NCI-H146 (cell line): ENCODE results near the gene TRABD2B.

Source experiments
- DNase-seq: peaks from one replicate; lab custom pipeline; 2025; lab: John Stamatoyannopoulos, UW

The TRABD2B gene

DNA sequence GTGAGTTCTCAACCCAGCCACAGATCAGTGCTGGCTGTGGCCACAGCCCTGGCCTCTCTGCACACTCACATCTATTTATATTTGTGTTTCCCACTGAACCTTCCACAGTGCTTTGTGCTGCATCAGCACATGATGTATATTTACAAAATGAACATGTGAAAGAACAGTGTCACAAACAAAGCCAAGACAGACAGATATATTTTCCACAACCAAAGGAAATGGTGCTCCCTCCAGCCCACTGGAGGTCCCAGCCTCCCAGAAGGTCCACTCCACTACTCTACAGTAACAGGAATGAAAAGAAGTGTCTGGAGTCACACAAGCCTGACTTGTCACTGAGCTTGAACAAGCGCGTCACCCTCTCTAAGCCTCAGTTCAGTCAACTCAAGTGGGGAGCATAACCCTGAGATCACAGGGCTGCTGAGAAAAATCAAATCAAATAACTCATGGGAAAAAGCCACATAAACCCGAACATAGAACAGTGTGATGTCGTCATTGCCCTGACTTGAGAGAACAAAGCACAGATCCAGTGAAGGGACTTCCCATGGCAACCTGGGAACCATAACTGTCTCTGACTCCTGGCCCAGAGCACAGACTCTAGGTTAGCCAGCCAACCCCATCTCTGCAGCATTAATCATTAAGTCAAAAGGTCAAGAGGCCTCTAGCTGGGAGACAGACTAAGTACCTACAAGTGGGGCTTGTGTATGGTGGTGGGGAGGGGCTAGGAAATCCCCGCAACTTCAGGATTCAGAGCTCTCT, 121.2 kb downstream of the TRABD2B start:
- DNase-seq: no peak

- DNase-seq: no peak
Observed at GRCh38 chr1:47875036-47875435, 122.1 kb downstream of the TRABD2B start.

DNA sequence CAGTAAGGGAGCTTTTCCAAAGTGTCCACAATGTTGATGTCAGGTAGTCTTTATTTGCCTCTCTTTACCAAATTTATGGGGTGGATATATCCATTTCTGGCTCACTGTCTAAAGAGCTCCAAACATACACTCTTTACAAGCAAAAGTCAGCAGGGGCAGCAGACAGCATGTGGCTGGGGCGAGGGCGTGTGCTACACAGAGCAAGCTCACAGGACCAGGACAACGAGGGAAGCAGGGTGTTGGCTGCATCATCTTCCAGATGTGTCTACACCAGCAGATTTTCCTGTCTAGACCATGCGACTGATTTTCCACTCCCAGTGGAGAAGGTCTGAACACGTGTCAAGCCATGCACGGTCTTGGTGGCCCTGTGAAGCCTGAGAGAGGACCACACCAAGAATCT, 123.8 kb downstream of the TRABD2B start:
- DNase-seq: no peak

GRCh38 chr1:47872886-47873285, 124.3 kb downstream of the TRABD2B start:
- no peak for DNase-seq

DNA sequence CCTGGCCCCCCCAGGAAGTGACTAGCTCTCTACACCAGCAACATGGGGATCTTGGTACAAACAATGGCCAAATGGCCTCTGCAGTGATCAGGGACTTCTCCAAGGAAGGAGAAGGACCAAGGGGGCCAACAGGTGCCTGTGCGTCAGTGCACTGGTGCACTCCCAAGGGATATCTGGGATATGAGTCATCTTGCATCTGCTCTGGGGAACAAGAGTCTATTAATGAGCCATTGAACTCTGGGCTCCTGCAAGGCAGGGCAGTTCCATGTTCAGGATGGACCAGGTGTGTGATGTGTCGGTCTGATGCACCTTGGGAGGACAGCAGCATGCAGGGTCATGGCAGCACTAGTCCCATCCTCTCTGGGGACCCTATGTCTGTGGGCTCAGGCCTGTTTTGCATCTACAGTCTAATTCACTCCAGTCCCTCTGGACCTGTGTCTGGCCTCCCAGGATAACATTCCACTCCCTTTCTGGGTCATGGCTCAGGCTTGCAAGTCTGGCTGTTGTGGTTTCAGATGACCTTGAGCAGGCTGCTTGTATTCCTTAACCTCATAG, 125.3 kb downstream of the TRABD2B start:
- no peak for DNase-seq

GRCh38 chr1:47870946-47871676, 126.1 kb downstream of the TRABD2B start:
- DNase-seq: no peak

DNA sequence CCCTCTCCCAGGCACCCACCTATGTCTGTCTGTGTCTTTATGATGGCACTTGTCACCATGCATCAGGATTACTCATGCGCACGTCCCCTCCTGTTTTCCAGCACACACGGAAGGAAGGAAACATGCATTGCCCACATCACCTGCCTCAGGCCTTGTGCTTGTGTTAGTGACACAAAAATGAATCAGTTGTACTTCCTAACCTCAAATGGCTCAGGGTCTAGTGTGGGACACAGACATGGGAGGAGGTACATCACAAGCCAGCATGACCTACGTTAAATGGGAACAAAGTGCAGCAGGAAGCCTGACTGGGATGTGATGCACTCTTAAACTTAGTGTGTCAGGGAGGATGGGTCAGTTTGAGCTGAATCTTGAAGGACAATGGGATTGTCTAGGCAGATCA, 126.7 kb downstream of the TRABD2B start:
- DNase-seq: no peak

DNA sequence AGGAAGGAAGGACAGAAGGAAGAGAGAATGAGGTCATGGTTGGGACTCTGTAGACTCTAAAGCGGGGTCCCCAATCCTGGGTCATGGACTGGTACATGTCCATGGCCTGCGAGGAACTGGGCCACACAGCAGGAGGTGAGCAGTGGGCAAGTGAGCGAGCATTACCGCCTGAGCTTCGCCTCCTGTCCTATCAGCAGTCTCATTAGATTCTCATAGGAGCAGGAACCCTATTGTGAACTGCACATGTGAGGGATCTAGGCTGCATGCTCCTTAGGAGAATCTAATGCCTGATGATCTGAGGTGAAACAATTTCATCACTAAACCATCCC, 128.9 kb downstream of the TRABD2B start:
- DNase-seq: no peak

- no peak for DNase-seq
Observed at GRCh38 chr1:47867438-47868347, 129.5 kb downstream of the TRABD2B start.

DNA sequence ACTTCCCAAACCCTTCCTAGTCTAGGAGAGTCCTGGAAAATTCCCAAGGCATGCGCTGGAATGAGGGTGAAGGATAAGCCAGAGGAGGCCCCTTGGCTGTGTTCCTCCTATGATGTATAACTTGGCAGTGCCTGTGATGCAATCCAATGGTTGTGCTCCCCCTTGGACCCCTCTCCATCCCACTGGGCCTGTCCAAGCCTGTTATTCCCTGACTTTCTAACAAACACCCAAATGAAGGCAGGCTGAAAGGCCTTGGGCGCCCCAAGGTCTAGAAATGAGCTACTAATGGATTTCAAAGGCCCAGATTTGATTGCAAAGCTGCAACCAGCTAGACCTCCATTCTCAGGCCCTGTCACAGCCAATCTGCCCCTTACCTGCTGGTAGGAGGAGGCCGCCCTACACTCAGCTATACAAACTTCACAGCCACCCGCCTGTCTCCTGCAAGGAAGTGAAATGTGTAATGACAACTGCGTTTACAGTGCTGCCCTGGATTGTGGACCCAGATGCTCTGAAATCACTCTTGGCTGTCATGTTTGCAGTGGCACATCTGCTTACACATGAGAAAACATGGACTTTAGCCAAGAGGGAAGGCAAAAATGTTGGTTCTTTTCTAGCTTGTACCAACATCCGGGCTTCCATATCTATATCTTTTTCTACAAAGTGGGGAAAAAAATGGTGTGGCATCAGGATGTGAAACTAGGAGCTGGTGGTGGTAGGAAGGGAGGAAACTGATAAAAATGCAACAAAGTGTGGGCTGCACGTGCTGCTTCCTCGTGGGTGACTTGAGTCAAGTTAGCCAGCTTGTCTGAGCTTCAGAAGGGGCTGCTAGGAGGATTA, 130.4 kb downstream of the TRABD2B start:
- no peak for DNase-seq

GRCh38 chr1:47865881-47866535, 131.2 kb downstream of the TRABD2B start:
- DNase-seq: no peak

GRCh38 chr1:47859092-47859743, 138.0 kb downstream of the TRABD2B start:
- DNase-seq: no peak

DNA sequence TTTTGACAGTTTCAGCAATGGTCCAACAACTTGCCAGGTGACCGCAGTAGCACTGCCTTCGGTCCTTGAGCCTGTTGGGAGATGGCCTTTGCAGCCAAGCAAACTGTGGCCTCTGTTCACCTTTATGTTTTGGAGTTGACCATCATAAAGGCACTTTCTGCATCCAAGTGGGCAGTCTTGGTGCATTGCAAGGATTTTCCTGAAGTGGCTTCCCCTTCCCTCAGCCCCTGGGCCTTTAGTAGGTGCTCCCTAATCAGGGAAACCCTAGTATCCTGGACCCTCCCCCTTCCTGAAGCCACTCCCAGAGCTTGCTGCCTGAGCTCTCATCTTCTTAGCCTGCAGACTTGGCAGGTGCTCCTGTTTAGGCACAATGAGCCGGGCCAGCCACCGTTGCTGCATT, 140.2 kb downstream of the TRABD2B start:
- no peak for DNase-seq

GRCh38 chr1:47855230-47855629, 142.0 kb downstream of the TRABD2B start:
- no peak for DNase-seq

DNA sequence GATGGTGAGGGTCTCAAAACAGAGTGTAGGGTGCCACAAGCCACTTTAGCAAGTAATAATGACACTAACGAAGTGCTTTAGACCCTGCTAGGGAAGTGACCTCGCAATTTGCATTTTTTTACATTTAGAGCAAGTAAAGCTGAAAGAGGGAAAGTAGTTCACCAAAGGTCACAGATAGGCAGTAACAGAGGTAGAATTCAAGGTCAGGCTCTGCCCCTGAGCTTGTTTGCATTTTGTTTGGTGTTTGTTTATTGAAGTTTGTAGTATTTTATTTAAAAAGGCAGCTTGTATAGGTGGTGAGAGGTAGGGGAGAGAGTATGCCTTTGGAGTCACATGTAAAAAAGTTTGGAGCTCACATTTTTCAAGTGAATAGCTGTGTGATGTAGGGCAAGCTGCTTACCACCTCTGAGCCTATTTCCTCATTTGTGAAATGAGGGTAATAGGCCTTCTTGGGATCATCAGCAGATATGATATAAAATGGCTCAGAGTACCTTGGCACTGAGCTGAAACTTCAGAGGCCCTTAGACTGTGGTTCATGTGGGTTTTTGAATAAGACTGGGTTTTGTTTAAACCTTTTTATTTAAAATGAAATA, 142.5 kb downstream of the TRABD2B start:
- no peak for DNase-seq

GRCh38 chr1:47853852-47854251, 143.3 kb downstream of the TRABD2B start:
- no peak for DNase-seq

- DNase-seq: peak; percentile 8
Observed at GRCh38 chr1:47853059-47853458, 144.1 kb downstream of the TRABD2B start.

DNA sequence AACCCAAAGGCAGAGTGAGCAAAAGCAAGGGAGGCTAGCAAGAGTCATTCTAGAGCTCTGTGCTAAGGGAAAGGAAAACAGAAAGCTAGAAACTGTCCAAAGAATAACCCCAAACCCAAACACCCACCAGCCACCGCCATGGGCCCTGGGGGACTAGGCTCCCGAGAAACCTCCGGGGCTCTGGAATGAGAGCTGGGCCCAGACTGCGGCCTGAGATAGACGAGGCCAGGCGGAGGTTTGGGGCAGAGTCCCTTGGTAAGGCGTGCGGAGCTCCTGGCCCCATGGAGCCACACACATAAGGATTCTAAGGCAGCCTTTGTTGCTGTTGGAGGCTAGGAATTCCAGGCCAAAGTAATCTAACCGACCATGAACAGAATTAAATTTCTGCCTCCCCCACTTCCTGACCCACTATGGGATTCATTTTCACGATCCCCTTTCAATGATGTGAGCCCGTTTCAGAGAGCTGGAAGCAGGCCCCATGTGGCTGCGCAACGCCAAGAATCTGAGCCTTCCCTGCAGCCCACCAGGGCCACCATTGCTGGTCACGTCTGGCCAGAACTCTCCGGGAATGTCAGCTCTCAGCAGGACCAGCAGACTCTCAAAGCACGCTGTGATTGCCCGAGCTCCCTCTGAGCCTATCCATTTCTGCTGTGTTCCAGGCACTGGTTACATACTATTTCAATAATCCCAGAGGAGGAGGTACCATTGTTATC, 145.0 kb downstream of the TRABD2B start:
- DNase-seq: no peak

DNA sequence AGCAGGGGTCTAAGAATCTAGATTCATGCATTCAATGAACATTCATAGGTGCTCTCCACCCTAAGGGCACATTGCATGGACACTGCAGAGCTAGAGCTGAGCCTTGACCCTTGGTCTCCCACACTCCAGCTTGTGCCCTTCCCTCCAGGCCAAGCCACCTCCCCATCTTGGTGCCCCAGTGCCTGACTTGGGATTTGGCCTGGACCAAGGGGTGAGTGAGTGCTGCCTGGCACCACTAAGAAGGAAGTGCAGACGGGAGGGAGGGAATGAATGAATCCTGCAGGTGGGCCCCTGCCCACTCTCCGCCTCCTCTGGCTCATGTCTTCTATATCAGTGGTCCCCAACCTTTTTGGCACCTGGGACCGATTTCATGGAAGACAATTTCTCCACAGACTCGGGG, 146.7 kb downstream of the TRABD2B start:
- DNase-seq: no peak
